LHCN-M2 (cell line): Measurements from ENCODE around the gene PRDM2. TPM values are rescaled to one million over a fixed set of nuclear protein-coding genes. Genes with fewer than 3 reads are reported as not detected.

ENCODE experiments used
- DNase-seq: peaks from one replicate; pipeline ENCODE4 v3.0.0-alpha.2; 2012; ENCODE audit warnings: low read depth
- total RNA-seq: library from RNA; depleted of rRNA; stranded (reverse); fragments of >200 nt; gene quantifications from 2 replicates; pipeline ENCODE4 v1.2.3, GENCODE V29; 2014; rRNA removed

PRDM2 gene
- total RNA-seq, 1 experiment from 2014 or later = 12.3 TPM

DNA sequence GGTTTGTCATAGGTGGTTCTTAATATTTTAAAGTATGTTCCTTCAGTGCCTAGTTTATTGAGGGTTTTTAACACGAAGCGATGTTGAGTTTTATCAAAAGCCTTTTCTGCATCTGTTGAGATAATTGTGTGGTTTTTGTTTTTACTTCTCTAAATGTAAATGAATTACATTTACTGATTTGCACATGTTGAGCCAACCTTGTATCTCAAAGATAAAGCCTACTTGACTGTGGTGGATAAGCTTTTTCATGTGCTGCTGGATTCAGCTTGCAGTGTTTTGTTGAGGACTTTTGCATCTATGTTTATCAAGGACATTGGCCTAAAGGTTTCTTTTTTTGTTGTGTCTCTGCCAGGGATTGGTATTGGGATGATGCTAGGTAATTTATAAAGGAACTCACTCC lies 142.5 kb downstream of the PRDM2 start:
- DNase-seq = no peak

DNA sequence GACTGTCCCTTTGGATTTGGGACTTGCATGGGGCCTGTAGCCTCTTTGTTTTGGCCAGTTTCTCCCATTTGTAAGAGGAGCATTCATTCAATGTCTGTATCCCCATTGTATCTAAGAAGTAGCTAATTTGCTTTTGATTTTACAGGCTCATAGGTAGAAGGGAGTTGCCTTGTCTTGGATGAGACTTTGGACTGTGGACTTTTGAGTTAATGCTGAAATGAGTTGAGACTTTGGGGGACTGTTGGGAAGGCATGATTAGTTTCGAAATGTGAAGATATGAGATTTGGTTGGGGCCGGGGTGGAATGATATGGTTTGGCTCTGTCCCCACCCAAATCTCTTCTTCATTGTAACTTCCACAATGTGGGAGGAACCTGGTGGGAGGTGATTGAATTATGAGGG lies 151.7 kb downstream of the PRDM2 start:
- no peak for DNase-seq

DNA sequence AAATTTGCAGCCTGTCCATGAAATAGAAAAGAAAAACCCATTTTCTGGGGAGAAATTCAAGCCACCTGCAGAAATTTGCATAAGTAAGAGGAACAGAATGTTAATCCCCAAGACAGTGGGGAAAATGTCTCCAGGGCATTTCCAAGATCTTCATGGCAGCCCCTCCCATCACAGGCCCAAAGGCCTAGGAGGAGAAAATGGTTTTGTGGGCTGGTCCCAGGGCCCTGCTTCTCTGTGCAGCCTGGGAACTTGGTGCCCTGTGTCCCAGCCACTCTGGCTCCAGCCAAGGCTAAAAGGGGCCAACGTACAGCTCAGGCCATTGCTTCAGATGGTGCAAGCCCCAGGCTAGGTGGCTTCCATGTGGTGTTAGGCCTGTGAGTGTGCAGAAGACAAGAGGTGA lies 155.6 kb downstream of the PRDM2 start:
- no peak for DNase-seq

DNA sequence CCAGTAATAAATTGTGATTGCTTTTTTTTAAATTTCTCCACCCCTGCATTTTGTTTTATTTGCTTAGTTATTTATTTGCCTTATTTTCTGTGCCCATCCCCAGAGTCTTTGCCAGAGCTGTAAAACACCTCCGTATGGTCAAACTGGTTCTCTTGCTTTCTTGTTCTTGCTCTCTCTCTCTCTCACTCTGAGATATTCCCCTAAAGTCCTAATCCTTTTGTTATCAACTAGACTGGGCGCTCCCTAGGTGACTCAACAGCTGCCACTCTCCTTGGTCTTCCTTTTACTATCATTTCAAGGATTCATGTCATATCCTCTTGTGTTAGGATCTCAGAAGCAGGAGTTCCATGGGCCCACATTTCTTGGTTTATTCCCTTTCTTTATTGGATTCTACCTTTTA lies 160.0 kb downstream of the PRDM2 start:
- DNase-seq = no peak

DNA sequence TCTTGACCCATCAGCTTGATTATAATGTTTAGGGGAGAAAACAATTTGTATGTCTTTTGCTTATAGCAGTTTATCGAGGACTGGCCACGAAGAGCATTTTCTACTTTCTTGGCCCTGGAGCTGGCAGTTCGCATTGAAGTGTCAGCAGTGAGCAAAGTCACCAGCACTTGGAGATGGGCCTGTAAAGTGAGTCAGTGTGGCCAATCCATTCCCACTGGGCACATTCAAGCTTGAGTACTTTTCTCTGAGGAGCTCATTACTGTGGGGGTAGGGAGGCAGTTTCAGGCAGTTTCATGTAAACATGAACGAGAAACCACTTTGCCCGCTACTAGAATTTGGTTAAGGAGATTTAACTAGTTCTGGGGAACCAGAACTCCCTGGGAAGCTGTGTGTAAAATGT lies 164.8 kb downstream of the PRDM2 start:
- no peak for DNase-seq

DNA sequence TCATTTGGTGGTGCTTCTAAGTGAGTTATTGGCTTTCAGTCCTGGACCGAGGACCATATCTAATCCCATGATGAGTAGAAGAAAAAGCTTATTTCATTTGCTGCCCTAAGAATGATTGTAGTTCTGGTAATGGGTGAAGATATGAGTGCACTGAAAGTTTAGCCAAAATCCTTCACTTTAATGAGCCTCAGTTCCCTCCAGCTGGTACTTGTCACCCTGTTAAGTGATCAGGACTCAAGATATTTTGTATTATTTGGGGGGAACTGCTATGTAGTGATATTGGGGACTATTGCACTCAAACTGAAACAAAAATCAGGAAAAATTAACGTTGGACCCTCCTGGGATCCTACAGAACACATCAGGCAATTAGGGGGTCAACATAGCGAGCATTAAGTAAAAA lies 165.9 kb downstream of the PRDM2 start:
- DNase-seq = no peak

DNA sequence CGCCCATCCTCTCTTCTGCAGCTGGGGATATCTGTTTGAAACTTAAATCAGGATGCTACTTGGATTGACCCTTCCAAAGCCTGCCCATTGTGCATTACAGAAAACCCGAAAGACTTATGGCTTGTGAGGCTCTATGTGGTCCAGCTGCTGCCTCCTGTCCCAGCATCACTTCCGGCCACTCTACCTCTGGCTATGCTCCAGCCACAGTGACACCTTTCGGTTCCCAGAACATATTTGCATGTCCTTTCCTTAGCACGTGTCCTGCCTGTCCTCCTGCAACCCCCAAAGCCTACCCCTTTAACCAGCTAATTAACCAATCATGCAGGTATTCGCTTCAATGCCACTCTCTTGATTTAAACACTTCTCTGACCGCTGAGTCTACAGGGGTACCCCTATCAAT lies 167.6 kb downstream of the PRDM2 start:
- no peak for DNase-seq

DNA sequence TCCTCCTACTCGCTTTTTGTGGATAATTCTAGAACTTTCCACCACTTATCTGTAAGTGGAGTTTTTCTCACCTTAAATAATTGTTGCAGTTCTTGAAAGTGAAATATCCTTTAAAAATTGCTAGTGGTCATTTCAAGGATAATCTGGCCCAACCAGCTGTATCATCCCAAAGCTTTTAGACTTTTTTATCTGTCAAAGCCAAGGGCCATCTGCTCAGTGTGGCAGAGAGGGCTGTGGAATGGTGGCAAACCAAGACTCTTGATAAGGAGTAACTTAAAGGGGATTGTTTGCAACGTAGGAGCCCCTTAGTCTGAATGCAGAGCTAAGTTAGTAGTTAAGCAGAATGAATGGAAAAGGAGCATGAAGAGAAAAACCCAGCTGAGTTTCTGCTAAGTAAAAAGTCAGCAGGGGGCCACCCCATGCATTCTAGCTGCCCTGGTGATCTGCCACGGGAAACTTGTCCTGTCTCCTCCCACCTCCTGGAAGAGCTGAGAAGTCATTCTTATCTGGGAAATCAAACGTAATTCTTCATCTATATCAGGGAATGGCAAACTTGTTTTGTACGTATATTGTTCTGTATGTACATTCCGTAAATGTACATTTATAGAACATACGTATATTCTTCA lies 169.3 kb downstream of the PRDM2 start:
- DNase-seq = no peak

DNA sequence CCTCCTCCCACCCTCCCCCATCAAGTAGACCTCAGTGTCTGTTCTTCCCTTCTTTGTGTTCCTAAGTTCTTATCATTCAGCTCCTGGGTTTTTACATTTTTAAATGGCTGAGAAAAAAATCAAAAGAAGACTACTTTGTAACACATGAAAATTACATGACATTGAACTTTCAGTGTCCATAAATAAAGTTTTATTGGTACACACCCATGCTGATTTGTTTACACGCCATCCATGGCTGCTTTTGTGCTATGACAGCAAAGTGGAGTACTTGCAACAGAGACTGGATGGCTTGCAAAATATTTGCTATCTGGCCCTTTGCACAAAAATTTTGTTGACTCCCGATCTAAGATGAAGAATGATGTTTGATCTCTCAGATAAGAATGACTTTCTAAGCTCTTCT lies 171.4 kb downstream of the PRDM2 start:
- no peak for DNase-seq

DNA sequence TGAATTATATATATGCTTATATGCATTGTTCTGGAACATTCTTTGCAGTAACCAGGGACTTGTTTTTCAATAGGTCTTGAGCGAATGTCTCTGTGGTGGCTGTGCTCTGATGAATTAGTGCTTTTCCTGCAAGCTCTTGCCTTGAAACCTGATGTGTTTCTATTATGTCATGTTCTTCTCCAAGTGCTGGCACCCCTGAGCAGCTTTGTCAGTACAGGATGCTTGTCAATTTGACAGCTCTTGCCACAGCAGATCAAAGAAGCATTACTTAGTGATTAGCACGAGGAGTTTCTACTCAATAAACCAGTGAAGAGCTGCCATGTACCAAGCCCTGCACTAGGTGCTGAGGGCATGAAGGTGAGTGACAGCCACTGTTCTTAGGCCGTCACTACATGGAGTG lies 171.9 kb downstream of the PRDM2 start:
- no peak for DNase-seq

DNA sequence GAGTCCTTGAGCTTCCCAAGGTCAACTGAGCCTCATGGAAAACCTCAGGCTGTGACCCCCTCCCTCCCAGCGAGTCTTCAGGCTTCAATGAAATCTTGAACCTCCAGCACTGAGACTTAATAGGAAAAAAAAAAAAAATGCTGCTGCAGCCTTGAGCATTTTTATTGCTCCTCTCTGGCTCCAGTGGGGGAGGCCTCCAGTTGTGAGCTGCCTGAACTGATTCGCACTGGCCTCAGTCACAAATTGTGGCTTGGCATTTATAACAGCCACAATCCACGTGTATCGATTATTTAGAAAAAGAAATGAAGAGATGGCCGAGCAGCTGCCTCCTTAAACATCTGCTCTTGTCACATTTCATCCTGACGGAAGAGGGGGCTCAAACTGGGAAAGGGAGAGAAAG lies 173.0 kb downstream of the PRDM2 start:
- DNase-seq = no peak

Other genes starting within 250 kb of the PRDM2 start
- gene LRRC38, start 186.2 kb upstream of the PRDM2 start, total RNA-seq = not detected in 2 replicates
- gene PDPN, start 116.4 kb upstream of the PRDM2 start, total RNA-seq = 0.86 TPM in 1 of 2 replicates, not detected in the other